ENCODE measurements around the gene DYNLT4. TPM values are rescaled to one million over a fixed set of nuclear protein-coding genes. Genes with fewer than 3 reads are reported as not detected.

Gene DYNLT4
- total RNA-seq, 6 experiments from 2014 or later: 0.26 TPM; not detected in 5

GRCh38 chr1:44851308-44851707 is 44.2 kb upstream of the DYNLT4 start:
- Histone ChIP-seq H3K4me3 (no peak overlapping the region), H3K36me3 (no peaks in the 10 kb centered on the region), H3K27me3 (no peaks in the 10 kb centered on the region), H3K27ac (no peak overlapping the region), H3K4me1 (no peaks in the 10 kb centered on the region), H3K9me3 (no peaks in the 10 kb centered on the region)
- intact Hi-C loops (cut with DNase I): no loop called here
- no peak for DNase-seq
- 90% methylated on average over 1 of the region's 1 CpG for WGBS (ENCODE audit: insufficient coverage, low coverage, low lambda C conversion rate, missing lambda C conversion rate)
- TF ChIP-seq CTCF (IDR thresholded peaks at IDR 0.05) (no peak), POLR2A (IDR thresholded peaks at IDR 0.05) (no peak)
- no peak for ATAC-seq

GRCh38 chr1:44849575-44850132 is 42.5 kb upstream of the DYNLT4 start:
- no peaks in the 10 kb centered on the region for H3K27me3 ChIP-seq
- intact Hi-C loops (cut with DNase I): no loop called here
- WGBS (ENCODE audit: insufficient coverage, low coverage, low lambda C conversion rate, missing lambda C conversion rate): 89% methylated on average over 1 of the region's 2 CpGs
- no peak overlapping the region for H3K27ac ChIP-seq
- H3K36me3 ChIP-seq: no peaks in the 10 kb centered on the region
- H3K9me3 ChIP-seq: no peaks in the 10 kb centered on the region
- no peaks in the 10 kb centered on the region for H3K4me1 ChIP-seq
- ATAC-seq (no peak), DNase-seq (no peak)
- TF ChIP-seq POLR2A (IDR thresholded peaks at IDR 0.05) (no peak), CTCF (IDR thresholded peaks at IDR 0.05) (no peak)
- no peak overlapping the region for H3K4me3 ChIP-seq

- H3K9me3 ChIP-seq: no peaks in the 10 kb centered on the region
- H3K36me3 ChIP-seq: no peaks in the 10 kb centered on the region
- TF ChIP-seq POLR2A (IDR thresholded peaks at IDR 0.05): no peak
- no peak for TF ChIP-seq CTCF (IDR thresholded peaks at IDR 0.05)
- no peak overlapping the region for H3K27ac ChIP-seq
- ATAC-seq (no peak), DNase-seq (no peak)
- WGBS (ENCODE audit: insufficient coverage, low coverage, low lambda C conversion rate, missing lambda C conversion rate): 92% methylated on average over 5 of the region's 7 CpGs
- intact Hi-C loops (cut with DNase I): no loop called here
- no peaks in the 10 kb centered on the region for H3K4me1 ChIP-seq
- no peak overlapping the region for H3K4me3 ChIP-seq
- no peaks in the 10 kb centered on the region for H3K27me3 ChIP-seq
These were observed 41.5 kb upstream of the DYNLT4 start for GRCh38 chr1:44848456-44849181.

- Histone ChIP-seq H3K27me3 (no peaks in the 10 kb centered on the region), H3K36me3 (no peaks in the 10 kb centered on the region), H3K27ac (no peak overlapping the region), H3K4me3 (no peak overlapping the region), H3K4me1 (peaks cover 0 to 5% (median 0%) of the 10 kb centered on the region in 4 donors), H3K9me3 (no peaks in the 10 kb centered on the region)
- TF ChIP-seq POLR2A (IDR thresholded peaks at IDR 0.05) (no peak), CTCF (IDR thresholded peaks at IDR 0.05) (no peak)
- no peak for ATAC-seq
- WGBS (ENCODE audit: insufficient coverage, low coverage, low lambda C conversion rate, missing lambda C conversion rate): 100% methylated on average over 1 of the region's 1 CpG
- intact Hi-C loops (cut with DNase I): no loop called here
- no peak for DNase-seq
These were observed 40.7 kb upstream of the DYNLT4 start for GRCh38 chr1:44847845-44848244.

All from right lobe of liver (tissue), 6 donors.